K562 (cell line): ENCODE data around the gene RBAK. TPM values are rescaled to one million over a fixed set of nuclear protein-coding genes. Genes with fewer than 3 reads are reported as not detected.

ENCODE experiments used
- CHD4 ChIP-seq: fragments of 200-600 bp; sonication (generic); IDR thresholded peaks from 3 replicates; pipeline ENCODE4 v1.6.1; 2012; ENCODE audit warnings: low read depth, mild to moderate bottlenecking, mixed read lengths, low read length, inconsistent platforms; ENCODE audit not compliant: insufficient read depth, insufficient replicate concordance, poor library complexity, severe bottlenecking
- CREBBP ChIP-seq: IDR thresholded peaks from one replicate; pipeline ENCODE4 v1.6.1; 2012; ENCODE audit warnings: low read depth, mild to moderate bottlenecking, control low read depth, inconsistent platforms, low read length
- CTBP1 ChIP-seq: fragments of 450-650 bp; IDR thresholded peaks from 2 replicates; pipeline ENCODE4 v1.6.1; 2016; ENCODE audit warnings: borderline replicate concordance
- JUNB ChIP-seq: fragments of 450-650 bp; formaldehyde crosslinking; conservative IDR thresholded peaks from 2 replicates; pipeline ENCODE4 v1.4.0; 2020; ENCODE audit warnings: mild to moderate bottlenecking
- MEF2A ChIP-seq: IDR thresholded peaks from 2 replicates; pipeline ENCODE4 v1.6.1; 2011; ENCODE audit warnings: low read depth, mild to moderate bottlenecking, low read length, moderate library complexity; ENCODE audit not compliant: control insufficient read depth
- MTA3 ChIP-seq: fragments of 450-650 bp; formaldehyde crosslinking; IDR thresholded peaks from 2 replicates; pipeline ENCODE4 v1.6.1; 2017; ENCODE audit warnings: mild to moderate bottlenecking, borderline replicate concordance
- NFRKB ChIP-seq: fragments of 450-650 bp; IDR thresholded peaks from 2 replicates; pipeline ENCODE4 v1.6.1; 2016; ENCODE audit warnings: low read depth
- PCBP2 ChIP-seq: fragments of 200-400 bp; formaldehyde crosslinking; IDR thresholded peaks from 2 replicates; pipeline ENCODE4 v1.6.1; 2018; ENCODE audit warnings: low read length, low read depth, mild to moderate bottlenecking, moderate library complexity; ENCODE audit not compliant: poor library complexity, severe bottlenecking
- POLR2H ChIP-seq: IDR thresholded peaks from 2 replicates; pipeline ENCODE4 v1.6.1; 2016; ENCODE audit warnings: missing genetic modification characterization, low read depth, mild to moderate bottlenecking, control low read depth, missing compliant biosample characterization, moderate library complexity
- RBM34 ChIP-seq: fragments of 200-400 bp; formaldehyde crosslinking; IDR thresholded peaks from 2 replicates; pipeline ENCODE4 v1.6.1; 2018; ENCODE audit warnings: low read length, borderline replicate concordance; ENCODE audit not compliant: insufficient read depth
- SAFB ChIP-seq: fragments of 200-400 bp; formaldehyde crosslinking; IDR thresholded peaks from 2 replicates; pipeline ENCODE4 v1.6.1; 2017; ENCODE audit warnings: low read depth, low read length, borderline replicate concordance
- SETDB1 ChIP-seq: IDR thresholded peaks from one replicate; pipeline ENCODE4 v1.6.1; 2012; ENCODE audit warnings: low read length, control low read depth, inconsistent platforms
- SLC30A9 ChIP-seq: fragments of 250-450 bp; sonication (Bioruptor Pico); IDR thresholded peaks from 2 replicates; pipeline ENCODE4 v1.8.0; 2022; ENCODE audit warnings: mild to moderate bottlenecking, moderate library complexity
- SREBF1 ChIP-seq: fragments of 150-350 bp; IDR thresholded peaks from 2 replicates; pipeline ENCODE4 v1.6.1; 2014; ENCODE audit warnings: antibody characterized with exemption, low read depth, low read length, borderline replicate concordance
- XRCC5 ChIP-seq: fragments of 200-400 bp; formaldehyde crosslinking; IDR thresholded peaks from 2 replicates; pipeline ENCODE4 v1.6.1; 2017; ENCODE audit warnings: low read depth, mild to moderate bottlenecking, low read length
- ZNF174 ChIP-seq: fragments of 250-450 bp; sonication (Bioruptor Pico); IDR thresholded peaks from 2 replicates; pipeline ENCODE4 v1.4.0; 2020; ENCODE audit warnings: mild to moderate bottlenecking
- ZNF232 ChIP-seq: sonication (generic); formaldehyde crosslinking; IDR thresholded peaks from 2 replicates; pipeline ENCODE4 v1.8.0; 2022; ENCODE audit warnings: mild to moderate bottlenecking, missing genetic modification reagents
- ZNF436 ChIP-seq: fragments of 250-450, 450-650 bp; sonication (Bioruptor Pico); formaldehyde crosslinking; IDR thresholded peaks from 2 replicates; pipeline ENCODE4 v1.7.0; 2020; ENCODE audit warnings: mild to moderate bottlenecking
- polyA plus RNA-seq, 8 experiments: library from polyadenylated mRNA; depleted of rRNA in 4 of 8; stranded (reverse) in 5 of 8; unstranded in 3 of 8; fragments of >200 nt; fragmentation: Nextera tagmentation in 2 of 8; fragmentation: Illumina TruSeq in 1 of 8; extraction: Ambion mirVana in 2 of 8; extraction: Trizol in 1 of 8; gene quantifications; 2 replicates each; pipeline versions ENCODE4 v1.2.1 to v1.2.3, GENCODE V29; 2011 to 2014; ENCODE audit warnings: inconsistent platforms in 1 of 8, missing spikeins in 1 of 8
- total RNA-seq, 7 experiments: library from RNA; depleted of rRNA in 6 of 7; stranded (reverse); fragments of >200 nt in 6 of 7; fragmentation: Illumina TruSeq in 2 of 7; extraction: Trizol in 2 of 7; gene quantifications; 2 replicates each; pipeline versions ENCODE4 v1.2.1 to v1.2.3, GENCODE V29; 2011 to 2021; ENCODE audit warnings: low replicate concordance in 1 of 7
- TF ChIP-seq, protein P1 (sequence below): sonication (generic); formaldehyde crosslinking; IDR thresholded peaks from 2 replicates; pipeline ENCODE4 v1.8.1; 2023; ENCODE audit warnings: mild to moderate bottlenecking, missing genetic modification reagents, moderate library complexity
- TF ChIP-seq, protein P2 (sequence below), 2 experiments: fragments of 450-650 bp; IDR thresholded peaks; 2 replicates each; pipeline ENCODE4 v1.6.1; 2016
- TF ChIP-seq, protein P3 (sequence below): IDR thresholded peaks from 2 replicates; pipeline ENCODE4 v1.6.1; 2016; ENCODE audit warnings: missing genetic modification characterization, missing compliant biosample characterization

The RBAK gene
- total and polyA plus RNA-seq, 9 of the 15 experiments (the other 6 are each of a cell fraction or from before 2014, with no cell fraction given) = 2.7 to 13.2 (median 10.1) TPM

DNA sequence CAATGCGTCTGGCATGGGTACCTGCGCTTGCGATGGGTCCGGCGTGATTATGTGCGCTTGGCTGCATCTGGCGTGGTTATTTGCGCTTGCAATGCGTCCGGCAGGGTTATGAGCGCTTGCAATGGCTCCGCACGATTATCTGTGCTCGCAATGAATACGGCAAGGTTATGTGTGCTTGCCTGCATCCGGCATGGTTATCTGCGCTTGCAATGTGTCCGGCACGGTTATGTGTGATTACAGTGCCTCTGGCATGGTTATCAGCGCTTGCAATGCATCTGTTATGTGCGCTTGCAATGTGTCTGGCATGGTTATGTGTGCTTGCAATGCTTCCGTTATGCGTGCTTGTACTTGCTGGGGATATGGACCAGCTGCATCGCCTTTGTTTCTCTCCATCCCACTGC, 37.7 kb downstream of the RBAK start (continued):
- TF ChIP-seq NFRKB = no peak
- no peak for TF ChIP-seq MTA3
- TF ChIP-seq, protein P1, sequence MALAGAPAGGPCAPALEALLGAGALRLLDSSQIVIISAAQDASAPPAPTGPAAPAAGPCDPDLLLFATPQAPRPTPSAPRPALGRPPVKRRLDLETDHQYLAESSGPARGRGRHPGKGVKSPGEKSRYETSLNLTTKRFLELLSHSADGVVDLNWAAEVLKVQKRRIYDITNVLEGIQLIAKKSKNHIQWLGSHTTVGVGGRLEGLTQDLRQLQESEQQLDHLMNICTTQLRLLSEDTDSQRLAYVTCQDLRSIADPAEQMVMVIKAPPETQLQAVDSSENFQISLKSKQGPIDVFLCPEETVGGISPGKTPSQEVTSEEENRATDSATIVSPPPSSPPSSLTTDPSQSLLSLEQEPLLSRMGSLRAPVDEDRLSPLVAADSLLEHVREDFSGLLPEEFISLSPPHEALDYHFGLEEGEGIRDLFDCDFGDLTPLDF (CRISPR knock-in tag) = no peak; the same call in 1 of the 2 replicates
- no peak for TF ChIP-seq CHD4
- no peak for TF ChIP-seq POLR2H (tag)
- TF ChIP-seq SLC30A9 (CRISPR knock-in tag) = no peak
- no peak for TF ChIP-seq ZNF436 (CRISPR knock-in tag)
- TF ChIP-seq SETDB1 = no peak
- no peak for TF ChIP-seq MEF2A
- no peak for TF ChIP-seq SAFB
- TF ChIP-seq PCBP2 = no peak
- TF ChIP-seq CREBBP = no peak
- TF ChIP-seq, protein P2, sequence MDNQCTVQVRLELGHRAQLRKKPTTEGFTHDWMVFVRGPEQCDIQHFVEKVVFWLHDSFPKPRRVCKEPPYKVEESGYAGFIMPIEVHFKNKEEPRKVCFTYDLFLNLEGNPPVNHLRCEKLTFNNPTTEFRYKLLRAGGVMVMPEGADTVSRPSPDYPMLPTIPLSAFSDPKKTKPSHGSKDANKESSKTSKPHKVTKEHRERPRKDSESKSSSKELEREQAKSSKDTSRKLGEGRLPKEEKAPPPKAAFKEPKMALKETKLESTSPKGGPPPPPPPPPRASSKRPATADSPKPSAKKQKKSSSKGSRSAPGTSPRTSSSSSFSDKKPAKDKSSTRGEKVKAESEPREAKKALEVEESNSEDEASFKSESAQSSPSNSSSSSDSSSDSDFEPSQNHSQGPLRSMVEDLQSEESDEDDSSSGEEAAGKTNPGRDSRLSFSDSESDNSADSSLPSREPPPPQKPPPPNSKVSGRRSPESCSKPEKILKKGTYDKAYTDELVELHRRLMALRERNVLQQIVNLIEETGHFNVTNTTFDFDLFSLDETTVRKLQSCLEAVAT (IDR thresholded peaks at IDR 0.05) = no peak
- no peak for TF ChIP-seq JUNB (CRISPR knock-in tag)
- TF ChIP-seq ZNF174 (CRISPR knock-in tag) = no peak
- no peak for TF ChIP-seq ZNF232
- TF ChIP-seq, protein P3, sequence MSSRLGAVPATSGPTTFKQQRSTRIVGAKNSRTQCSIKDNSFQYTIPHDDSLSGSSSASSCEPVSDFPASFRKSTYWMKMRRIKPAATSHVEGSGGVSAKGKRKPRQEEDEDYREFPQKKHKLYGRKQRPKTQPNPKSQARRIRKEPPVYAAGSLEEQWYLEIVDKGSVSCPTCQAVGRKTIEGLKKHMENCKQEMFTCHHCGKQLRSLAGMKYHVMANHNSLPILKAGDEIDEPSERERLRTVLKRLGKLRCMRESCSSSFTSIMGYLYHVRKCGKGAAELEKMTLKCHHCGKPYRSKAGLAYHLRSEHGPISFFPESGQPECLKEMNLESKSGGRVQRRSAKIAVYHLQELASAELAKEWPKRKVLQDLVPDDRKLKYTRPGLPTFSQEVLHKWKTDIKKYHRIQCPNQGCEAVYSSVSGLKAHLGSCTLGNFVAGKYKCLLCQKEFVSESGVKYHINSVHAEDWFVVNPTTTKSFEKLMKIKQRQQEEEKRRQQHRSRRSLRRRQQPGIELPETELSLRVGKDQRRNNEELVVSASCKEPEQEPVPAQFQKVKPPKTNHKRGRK (tag) = no peak
- no peak for TF ChIP-seq CTBP1
- TF ChIP-seq XRCC5 = no peak
- no peak for TF ChIP-seq SREBF1
- TF ChIP-seq RBM34 = no peak
